NCI-H510A (cell line): ENCODE data around the gene TRIM9.

Experiments
- DNase-seq: peaks from one replicate; lab custom pipeline; 2025; lab: John Stamatoyannopoulos, UW

Gene TRIM9

DNA sequence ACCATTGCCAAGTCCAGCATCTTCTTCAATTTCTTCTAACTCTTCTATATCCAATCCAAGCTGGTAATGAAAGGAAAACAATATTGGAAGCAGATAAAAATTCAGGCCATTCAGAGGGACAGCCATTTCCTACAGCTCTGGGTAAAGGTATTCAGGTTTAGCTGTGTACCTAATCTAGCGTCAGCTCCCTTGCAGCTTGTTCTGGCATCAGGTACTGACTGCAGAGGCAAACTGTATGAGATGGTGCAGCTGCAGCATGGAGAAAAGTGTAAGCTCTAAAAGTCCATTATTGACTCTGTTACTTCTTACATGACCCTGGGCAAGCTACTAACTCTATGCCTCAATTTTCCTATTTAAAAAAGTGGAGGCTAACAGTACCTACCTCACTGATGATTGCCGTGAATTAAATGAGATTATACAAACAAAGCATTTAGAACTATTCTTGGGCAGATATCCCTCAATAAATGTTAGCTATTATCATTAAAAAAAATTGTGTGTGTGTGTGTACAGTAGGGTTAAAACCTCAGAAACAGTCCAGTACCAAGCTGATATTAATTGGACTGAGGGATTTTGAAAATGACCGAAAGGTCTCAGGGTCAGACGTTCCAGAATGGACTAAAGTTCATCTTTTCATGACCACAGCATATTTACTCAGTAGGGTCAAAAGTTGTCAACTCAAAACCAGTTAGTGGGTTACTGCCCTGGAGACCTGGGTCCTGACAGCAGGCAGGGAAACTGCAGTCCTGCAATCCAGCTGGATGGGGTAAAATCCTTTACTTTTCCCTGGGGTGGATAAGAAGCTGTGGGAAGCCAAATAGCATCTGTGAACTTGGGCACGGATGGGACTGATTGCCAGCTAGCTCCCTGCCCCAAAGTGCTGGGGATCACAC, 159.5 kb downstream of the TRIM9 start:
- no peak for DNase-seq

DNA sequence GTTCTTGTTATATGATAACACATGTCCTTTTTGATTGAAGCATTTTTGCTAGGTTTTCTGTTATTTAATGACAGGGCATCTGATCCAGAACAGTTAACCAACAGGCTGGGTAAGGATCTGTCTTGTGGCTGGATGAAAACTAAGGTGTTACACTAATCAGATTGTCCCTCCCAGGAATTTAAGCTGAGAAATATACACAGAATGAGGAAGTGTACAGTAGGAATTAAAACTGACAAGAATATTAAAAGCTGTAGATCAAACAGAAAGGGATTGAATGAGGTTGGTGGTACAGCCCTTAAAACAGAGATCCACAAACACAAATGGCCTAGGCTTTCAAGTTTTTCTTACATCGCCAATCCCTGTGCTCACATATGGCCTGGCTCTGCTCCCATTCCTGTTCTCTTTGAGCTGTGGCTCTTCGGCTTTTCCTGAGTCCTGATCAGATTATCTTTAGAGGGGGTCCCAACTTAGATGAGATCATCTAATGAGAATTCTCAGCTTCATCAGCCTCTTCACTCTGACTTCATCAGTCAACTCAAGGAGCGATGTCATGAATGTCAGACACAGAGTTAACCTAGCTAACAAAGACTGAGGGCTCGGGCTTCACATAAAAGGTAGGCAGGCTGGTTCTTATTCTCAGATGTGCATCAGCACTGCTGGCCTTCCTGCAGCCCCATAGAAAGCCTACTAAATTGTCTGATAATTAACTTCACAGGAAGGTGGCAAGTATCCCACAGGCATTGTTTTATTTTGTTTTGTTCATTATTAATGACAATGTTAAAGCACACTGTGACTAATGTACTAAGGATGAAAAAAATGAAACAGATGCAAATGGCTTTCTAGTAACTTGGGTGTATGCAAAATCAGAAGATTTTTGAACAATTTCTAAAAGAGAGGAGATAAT, 162.1 kb downstream of the TRIM9 start:
- DNase-seq = no peak

DNA sequence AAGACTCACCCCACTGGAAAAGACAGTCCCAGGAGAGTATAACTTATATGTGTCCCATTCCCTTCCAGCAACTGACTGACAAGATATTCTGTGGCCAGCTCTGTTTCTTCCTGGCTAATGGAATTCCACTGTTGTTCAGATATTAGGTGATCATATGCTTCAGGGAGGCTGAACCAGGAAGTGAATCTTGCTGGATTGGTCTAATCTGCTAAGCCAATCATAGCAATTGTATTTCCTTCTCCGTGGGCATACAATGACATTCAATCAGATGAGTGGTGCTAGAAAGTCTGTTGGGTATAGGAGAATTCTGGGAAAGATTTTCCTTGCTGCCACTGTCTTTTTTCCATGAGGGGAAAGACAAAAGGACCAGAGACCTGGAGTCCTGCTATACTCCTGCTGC, 162.7 kb downstream of the TRIM9 start:
- DNase-seq = no peak

DNA sequence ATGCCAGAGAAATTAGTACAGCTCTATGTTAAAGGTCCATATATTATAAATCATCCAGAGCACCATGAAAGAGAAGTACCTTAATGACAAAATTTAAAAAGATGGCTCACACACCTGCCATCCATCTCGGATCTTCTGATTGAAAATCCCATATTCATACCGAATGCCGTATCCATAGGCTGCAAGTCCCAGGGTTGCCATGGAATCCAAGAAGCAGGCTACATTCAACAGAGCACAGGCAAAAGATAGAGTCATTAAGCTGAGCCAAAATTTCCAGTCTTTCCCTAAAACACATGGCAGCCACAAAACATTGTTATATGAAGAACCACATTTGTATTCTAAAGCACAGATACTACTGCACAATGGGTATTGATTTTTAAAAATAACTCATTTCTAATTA, 163.3 kb downstream of the TRIM9 start:
- no peak for DNase-seq

DNA sequence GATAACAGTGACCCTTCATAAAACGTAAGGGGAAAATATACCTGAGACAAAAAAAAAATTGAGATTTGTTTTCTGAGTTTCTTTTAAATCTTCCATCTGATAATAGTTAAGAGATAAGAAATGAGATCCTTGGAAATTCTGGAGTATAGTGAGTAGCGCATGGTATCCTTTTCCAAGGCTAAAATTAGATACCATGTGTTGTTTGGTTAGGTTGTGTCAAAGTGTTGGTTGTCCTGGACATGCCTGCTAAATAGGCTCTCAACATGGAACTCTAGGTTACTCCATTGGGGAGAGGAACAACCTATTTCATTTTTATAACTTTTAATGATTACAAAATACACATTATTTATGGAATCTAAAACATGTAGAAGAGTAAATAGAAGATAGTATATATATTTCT, 165.4 kb downstream of the TRIM9 start:
- DNase-seq = no peak

DNA sequence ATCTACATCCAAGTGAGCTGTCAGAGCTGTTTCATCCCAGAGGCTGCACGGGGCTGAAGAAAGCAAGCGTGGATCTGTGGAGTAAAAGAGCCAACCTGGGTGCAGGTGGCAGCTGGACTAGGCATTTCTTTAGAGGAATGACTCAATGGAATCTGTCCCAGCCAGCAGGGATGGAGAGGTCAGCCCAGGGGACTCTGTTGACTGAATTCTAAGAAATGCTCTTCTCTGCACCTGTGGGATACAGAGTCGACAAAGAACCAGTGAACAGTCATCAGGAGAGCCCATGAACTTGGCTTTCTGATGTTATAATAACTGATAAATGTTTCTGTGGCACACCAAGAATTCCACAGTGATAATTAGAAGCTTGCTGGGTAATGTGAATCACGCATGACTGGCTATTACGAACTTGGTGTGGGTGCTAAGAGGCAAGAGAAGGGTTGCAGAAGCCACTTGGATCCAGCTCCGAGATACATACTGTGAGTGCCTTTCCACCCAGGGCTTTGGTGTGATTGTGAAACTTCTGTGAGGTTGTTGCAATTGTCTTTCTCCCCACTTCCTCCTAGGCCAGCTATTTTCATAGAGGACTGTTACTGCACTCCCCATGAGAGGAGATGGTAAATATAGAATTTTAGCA, 166.8 kb downstream of the TRIM9 start:
- no peak for DNase-seq

DNA sequence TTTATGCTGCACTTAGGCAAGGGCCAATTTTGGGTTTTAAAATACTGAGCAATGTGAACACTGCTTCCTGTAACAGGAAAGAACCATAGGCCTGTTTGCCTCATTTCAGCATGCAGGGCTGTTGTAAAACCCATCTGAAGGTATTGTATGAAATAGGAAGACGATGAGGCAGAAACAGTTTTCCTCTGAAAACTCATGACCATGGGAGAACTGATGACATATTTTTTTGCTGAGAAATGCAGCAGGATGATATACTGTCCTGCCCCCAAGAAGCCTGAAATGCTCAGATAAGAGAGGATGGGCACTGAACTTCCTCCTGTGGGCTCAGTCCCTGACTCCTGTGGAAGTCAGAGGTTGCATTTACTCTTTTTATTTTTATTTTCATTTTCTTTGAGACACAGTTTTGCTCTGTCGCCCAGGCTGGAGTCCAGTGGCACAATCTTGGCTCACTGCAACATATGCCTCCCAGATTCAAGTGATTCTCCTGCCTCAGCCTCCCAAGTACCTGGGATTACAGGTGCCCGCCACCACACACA, 168.0 kb downstream of the TRIM9 start:
- DNase-seq = no peak
